IPS DF 19.7 (cell line): ENCODE data around the gene SMIM15.

Source experiments
- DNase-seq: peaks from one replicate; pipeline ENCODE4 v3.0.0-alpha.2; 2013; ENCODE audit warnings: low read depth, low spot score

Gene SMIM15

DNA sequence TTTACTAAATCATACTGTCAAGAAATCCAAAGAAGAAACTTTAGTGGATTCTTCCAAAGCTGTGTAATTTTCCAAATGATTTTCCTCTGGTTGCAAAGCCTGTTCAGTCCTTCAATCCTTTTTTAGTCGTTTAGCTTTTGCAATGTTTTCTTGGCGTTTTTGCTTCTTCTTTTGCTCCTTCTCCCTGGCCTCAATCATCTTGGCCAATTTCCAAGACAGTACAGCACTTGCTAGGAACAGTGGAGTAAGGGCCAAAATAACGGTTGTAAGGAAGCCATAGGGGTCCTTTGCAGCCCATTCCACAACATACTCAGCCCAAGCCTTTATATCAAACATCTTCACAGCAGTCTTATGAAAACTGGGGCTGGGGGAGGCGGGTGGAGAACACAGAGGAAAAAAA, 2.4 kb downstream of the SMIM15 start:
- no peak for DNase-seq

DNA sequence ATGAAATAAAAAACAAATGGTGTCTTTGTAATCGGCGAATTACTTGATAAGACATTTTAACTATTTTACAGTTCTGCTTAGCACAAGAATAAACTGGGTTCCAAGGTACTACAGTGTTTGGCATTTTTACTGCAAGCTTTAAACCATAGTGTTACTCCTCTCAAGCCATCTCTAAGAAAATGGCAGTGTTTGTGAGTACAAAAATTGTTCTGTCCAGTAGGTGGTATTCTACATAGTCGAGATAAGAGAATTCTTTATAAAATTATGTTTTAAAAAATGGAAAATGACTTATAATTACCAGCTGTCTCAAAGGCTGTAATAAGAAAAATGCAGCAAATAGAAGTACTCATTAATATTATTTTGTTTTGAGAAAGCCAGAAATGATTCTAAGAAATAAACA, 3.2 kb downstream of the SMIM15 start:
- DNase-seq: no peak

DNA sequence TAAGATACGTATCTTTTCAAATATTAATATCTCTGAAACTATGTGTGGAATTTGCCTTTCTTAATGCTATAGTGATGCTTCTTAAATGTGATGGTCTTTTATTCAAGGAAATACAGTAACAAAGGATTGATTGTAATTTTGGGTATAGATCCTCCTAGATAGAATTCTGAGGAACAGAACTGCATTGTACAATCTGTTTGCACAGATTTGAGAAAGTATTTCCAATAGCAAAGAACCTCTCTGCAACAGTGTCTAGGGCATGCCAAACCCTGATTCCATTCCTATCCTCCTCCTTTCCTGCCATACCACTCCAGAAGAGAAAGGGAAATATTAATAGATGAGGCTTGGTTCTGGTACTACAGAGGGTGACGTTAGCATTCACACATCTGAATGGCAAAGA, 10.4 kb downstream of the SMIM15 start:
- DNase-seq: no peak

DNA sequence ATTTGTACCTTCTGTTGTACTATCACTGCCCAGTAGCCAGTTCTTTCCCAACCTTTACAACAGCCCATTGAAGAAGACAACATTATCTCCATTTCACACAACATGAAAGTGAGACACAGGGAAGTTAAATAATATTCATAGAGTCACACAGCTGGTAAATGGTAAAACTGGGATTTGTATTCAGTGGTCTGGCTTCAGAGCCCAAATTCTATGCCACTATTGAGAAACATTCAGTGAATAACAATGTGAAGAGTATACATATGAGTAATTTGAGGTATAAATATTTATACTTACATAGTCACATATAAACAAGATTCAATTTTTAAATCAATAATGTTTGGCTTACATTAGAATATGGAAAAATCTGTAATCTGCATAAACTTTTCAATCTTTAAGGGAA, 13.8 kb downstream of the SMIM15 start:
- no peak for DNase-seq

DNA sequence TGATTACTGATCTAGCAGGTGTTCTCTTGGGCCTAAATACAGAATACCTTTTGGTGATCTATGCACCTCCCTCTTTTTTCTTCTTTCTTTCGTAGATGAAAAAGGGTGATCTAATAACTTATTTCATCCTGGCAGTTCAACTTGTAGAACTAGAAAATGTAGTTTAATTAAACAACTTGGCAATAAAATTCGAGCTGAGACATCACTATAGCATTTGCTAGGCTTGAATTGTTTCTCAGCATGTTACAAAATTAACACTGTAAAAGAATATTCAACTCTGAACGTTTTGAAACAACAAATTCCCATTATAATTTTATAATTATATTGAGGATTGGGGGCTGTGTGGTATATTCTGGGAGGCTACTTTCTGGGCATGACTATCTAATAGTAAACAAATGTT, 19.5 kb downstream of the SMIM15 start:
- no peak for DNase-seq

DNA sequence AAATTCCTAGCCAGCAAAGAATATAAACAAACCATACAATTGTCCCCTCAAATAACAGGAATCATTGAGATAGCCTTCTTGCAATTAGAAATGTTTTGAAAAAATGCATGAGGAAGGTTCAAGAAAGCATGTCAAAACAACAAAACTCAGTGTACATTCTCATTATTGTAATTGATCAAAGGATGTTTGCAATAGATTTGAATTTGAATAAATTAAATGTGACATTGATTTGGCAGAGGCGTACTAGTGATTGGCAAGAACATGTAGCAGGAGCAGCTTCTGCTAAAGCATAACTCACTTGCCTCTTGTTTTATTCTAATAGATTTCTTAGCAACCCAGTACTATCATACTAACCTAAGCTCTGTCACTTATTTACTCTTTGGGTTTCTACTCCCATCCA, 19.9 kb downstream of the SMIM15 start:
- DNase-seq: no peak

DNA sequence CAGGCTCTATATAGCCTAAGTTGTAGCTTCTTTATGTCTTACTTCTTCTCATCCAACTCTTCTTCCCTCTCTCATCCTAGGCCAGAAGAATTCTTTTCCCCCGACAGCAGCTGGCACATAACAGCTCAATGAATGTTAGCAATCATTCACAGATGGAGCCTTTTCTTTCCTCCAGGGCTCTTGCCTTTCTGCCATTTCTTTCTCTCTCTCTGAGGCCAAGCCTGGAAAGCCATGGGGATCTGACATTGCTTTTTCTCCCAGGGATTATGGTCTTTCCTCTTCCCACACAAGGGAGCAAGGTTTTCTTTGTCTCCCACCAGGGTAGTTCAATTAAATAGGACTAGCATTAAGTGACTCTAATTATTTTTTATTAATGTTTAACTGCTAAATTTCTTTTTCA, 20.5 kb downstream of the SMIM15 start:
- DNase-seq: no peak

DNA sequence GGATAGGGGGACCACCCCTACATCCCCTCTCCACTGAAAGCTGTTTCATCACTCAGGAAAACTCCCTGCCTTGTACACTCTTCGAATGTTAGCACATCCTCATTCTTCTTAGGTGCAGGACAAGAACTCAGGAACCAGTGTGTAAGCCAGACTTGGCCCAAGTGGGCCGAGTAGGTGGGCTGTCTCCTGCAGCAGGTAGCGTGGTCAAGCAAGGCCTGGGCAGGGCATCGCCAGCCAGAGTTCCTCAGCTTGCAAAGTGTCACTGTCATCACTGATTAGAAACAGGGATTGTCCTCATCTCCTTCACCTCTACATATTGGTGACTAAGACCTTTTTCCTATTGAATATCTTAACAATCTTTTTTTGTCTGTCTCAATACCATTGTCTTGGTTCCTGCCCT, 22.3 kb downstream of the SMIM15 start:
- no peak for DNase-seq

DNA sequence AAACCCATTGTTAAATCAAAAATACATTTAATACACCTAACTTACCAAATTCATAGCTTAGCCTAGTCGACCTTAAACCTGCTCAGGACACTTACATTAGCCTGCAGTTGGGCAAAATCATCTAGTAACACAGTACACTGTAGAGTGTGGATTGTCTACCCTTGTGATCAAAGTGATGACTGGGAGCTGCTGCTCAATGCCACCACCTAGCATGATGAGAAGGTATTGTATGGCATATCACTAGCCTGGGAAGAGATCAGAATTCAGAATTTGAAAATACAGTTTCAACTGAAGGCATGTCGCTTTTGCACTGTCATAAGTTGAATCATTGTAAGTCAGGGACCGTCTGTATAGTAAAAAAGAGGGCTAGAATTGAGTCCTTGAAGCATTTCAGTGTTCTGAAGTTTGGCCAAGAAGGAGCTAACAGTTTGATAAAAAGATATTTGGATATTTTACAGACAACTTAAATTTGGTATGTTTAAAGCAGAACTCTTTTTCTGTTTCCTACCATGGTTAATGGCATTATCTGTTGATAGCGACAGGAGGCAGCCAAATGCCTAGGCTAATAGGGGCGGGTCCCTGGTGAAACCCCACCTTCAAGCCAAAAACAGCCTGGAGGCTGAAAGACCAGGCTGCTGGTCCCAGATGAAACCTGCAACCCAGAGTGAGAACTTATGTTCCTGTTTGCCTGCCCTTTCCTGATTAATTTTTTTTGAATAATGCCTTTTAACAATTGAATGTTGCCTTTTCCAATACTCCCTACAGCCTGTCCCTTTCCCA, 23.0 kb downstream of the SMIM15 start:
- no peak for DNase-seq

DNA sequence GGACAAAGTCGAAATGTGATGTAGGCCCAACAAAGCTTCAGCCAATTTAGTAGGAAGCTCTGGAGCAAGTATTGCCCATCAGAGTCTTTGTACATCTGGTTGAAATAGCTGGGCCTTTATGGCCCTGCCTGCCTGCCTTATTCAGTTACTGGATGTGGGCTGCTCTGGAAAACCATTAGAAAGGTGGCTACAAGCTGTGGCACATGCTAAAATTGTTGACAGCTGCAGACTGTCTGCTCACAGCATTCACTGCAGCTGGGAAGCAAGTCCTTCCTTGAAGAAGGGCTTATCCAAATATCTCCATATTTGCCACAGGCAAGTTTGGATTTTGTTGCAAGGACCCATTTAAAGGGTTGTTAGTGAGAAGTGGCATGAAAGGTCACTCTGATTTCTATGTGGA, 24.4 kb downstream of the SMIM15 start:
- DNase-seq: no peak

DNA sequence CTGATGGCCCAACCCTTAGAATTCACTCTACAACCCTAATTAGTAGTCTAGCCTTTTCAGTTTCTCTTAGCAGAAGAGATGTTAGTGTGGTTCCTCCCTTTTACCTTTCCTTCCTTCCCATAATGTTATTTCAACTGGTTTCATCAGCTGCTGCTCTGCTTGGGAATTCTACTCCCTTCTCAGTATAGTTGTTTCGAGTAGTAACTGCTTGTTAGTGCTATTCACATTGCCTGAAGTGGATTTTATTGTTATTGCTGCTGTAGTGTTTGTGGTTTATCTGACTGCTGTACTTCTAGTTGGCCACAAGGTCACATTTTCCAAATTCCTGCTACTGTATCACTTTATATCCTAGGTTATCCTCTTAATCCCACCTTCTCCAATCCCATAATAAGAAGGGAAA, 29.7 kb downstream of the SMIM15 start:
- peak; percentile 5 for DNase-seq

DNA sequence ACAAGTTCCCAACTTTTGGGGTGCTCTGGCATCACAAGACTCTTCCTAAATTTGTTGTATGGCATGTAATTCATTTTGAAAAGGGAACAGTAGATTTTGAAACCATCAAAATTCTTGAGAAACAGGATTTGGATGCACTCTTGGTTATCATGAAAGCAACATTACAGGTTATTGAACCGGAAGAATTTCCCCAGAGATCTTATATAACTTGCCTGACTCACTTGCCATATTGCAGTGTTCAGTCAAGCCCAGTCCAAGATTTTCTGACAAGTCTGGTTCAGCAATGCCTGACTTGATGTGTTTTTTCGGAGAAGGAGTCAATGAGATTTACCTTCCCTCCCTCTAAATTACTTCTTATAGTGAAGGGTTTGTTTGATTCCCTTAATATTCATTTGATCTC, 32.0 kb downstream of the SMIM15 start:
- no peak for DNase-seq

DNA sequence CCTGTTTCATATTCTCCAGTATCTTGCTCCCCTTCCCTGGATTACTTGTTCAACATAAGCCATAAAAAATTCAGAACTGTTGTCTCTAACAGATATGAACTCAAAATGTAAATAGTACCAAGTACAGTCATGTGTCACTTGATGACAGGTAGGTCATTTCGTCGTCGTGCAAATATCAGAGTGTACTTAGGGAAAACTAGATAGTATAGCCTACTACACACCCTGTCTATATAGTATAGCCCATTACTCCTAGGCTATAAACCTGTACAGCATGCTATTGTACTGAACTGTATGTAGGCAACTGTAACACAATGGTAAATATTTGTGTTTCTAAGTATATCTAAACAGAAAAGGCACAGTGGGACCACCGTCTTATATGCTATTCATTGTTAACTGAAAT, 39.1 kb downstream of the SMIM15 start:
- no peak for DNase-seq

DNA sequence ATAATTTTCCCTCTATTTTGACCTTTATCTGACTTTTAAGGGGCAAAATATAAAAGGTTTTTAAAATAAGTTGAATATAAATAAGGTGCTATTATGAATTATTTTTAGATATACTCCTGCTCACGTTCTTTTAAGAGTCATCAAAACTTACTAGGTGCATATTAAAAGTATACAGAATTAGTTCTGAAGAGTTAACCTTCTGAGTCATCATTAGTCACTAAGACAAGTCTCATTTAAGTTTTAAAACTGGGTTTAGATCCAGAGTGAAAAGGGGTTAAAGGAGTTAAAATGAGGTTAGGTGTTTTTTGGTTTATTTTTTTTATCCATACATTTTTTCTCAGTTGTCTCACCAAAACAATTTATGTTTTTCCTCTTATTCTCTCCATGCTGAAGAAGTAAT, 41.7 kb downstream of the SMIM15 start:
- no peak for DNase-seq

DNA sequence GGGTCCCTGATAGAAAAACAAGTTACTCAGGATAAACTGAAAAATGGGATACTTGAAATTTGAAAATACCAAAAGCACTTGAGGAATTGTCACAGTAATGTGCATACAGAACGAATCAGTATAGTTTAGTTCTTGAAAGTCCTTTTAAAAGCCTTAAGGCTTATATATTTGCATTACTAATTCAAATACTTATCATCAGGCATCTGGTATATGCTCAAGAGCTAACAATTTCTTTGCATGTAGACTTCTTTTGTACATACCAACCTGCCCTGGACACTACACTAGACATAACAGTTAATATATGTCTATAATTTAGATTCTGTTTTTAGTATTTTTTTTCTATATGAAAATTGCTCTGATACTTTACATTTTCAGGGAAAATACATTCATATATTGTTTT, 43.2 kb downstream of the SMIM15 start:
- no peak for DNase-seq

DNA sequence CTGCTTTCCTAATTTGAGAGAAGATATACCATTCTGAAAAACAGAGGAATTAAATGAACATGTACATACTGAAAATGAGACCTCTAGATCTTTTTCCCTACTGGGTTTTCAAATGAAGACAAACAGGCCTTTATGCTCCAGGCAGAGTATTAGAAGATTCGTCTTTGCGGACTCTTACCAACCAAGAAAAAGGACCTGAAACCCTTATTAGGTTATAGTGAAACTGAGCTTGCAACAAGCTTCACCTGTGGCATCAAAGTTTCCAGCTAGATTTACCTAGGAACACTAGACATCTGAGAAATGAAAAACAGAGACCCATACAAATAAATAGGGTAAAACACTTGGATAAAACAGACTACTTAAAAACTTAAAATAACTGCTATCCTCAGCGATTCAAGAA, 46.3 kb downstream of the SMIM15 start:
- DNase-seq: no peak

DNA sequence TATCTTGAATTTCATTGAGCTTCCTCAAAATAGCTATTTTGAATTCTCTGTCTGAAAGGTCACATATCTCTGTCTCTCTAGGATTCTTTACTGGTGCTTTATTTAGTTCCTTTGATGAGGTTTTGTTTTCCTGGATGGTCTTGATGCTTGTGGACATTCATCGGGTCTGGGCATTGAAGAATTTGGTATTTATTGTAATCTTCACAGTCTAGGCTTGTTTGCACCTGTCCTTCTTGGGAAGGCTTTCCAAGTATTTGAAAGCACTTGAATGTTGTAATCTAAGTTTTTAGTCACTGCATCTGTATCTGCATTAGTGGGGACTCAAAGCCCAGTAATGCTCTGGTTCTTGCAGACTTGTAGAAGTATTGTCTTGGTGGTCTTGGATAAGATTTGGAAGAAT, 47.8 kb downstream of the SMIM15 start:
- DNase-seq: no peak
